Adipose tissue (tissue), 3 donors: ENCODE measurements around the gene MED15. TPM values are rescaled to one million over a fixed set of nuclear protein-coding genes. Genes with fewer than 3 reads are reported as not detected.

Experiments
- H3K27ac ChIP-seq: one replicate; pipeline ENCODE4 v1.5.1; 2013; ENCODE audit warnings: low read depth, low read length
- WGBS, 3 donors: extraction: QIAGEN DNeasy Blood & Tissue Kit; methylation state at CpG; one replicate each; pipeline ENCODE4 v1.1.7; 2013; 5-methylcytosine and 5-hydroxymethylcytosine counted together
- polyA plus RNA-seq, 3 donors: library from polyadenylated mRNA; stranded (reverse); fragments of 200-250 nt; gene quantifications; one replicate each; pipeline ENCODE4 v1.2.3, GENCODE V29; 2013
- donor health status: healthy with polysubstance abuse.
- donor health status: Bipolar disorder and iron deficiency.
- donor health status: healthy.

Gene MED15
- polyA plus RNA-seq, 3 donors = 22.7 to 44.2 (median 42.4) TPM

DNA sequence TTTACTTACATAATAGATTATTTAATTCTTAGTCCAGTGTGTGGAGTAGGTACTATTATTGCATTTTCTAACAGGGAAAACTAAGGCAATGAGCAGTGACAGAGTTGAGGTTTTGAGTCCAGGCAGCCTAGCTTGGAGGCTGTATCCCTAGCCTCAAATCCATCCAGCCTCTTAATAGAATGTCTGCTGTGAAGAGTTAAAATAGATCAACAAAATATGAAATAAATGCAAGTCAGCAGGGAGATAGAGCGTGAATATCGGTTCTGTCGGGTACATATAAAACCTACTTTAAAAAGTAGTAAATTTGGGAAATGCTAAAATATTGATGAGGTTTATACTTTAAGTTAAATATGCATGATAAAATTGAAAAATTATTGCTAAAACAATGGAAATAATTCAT is 53.3 kb downstream of the MED15 start:
- 93 to 97% (median 96%) methylated on average over 3 of the region's 3 CpGs for WGBS, 3 donors
- H3K27ac ChIP-seq = no peak overlapping the region

GRCh38 chr22:20561882-20562281 is 54.5 kb downstream of the MED15 start:
- 82 to 92% (median 84%) methylated on average over 4 of the region's 4 CpGs for whole genome bisulfite sequencing, 3 donors

GRCh38 chr22:20562607-20563465 is 55.4 kb downstream of the MED15 start:
- no peak overlapping the region for H3K27ac ChIP-seq
- 95 to 97% (median 96%) methylated on average over 14 of the region's 14 CpGs for WGBS, 3 donors

More at GRCh38 chr22:20561882-20562281, 54.5 kb downstream of the MED15 start:
- no peak overlapping the region for H3K27ac ChIP-seq

- 82 to 92% (median 89%) methylated on average over 4 of the region's 4 CpGs for WGBS, 3 donors
- H3K27ac ChIP-seq = no peak overlapping the region
Observed at GRCh38 chr22:20563466-20563906, 56.1 kb downstream of the MED15 start.

DNA sequence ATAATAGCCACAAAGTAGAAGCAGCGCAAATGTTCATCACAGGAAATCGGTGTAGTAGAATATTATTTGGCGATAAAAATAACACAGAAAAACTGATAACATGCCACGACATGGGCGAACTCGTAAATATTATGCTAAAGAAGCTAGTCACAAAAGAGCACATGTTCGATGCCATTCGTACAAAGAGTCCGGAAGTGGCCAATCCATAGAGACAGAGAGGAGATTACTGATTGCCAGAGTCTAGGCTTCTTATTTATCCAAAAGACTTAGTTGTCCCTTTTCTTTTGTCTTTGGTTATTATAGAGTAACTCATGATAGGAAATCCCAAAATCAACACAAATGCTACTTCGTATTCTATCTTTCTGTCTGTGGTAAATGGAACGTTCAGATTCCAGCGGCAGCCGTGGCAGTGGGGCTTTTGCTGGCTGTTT is 56.5 kb downstream of the MED15 start:
- no peak overlapping the region for H3K27ac ChIP-seq
- WGBS, 3 donors = 71 to 84% (median 81%) methylated on average over 13 of the region's 13 CpGs

GRCh38 chr22:20565079-20565734 is 57.8 kb downstream of the MED15 start:
- H3K27ac ChIP-seq = no peak overlapping the region
- WGBS, 3 donors = 92 to 93% (median 92%) methylated on average over 13 of the region's 13 CpGs

DNA sequence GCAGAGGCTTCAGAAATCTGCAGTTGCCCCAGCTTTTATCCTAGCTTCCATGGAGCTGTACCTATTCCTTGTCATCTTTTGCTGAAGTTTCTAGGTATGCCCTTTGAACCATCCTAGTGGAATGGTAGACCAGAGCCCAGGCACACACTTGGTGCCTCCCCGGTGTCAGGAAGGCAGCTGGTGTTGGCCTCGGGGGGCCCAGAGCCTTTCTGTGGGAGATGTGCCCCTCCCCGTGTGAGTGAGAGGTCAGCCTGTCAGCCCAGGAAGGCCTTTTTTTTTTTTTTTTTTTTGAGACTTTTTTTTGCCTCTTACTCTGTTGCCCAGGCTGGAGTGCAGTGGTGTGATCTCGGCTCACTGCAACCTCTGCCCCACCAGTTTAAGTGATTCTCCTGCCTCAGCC is 58.4 kb downstream of the MED15 start:
- WGBS, 3 donors = 79 to 96% (median 85%) methylated on average over 4 of the region's 4 CpGs
- H3K27ac ChIP-seq = no peak overlapping the region

DNA sequence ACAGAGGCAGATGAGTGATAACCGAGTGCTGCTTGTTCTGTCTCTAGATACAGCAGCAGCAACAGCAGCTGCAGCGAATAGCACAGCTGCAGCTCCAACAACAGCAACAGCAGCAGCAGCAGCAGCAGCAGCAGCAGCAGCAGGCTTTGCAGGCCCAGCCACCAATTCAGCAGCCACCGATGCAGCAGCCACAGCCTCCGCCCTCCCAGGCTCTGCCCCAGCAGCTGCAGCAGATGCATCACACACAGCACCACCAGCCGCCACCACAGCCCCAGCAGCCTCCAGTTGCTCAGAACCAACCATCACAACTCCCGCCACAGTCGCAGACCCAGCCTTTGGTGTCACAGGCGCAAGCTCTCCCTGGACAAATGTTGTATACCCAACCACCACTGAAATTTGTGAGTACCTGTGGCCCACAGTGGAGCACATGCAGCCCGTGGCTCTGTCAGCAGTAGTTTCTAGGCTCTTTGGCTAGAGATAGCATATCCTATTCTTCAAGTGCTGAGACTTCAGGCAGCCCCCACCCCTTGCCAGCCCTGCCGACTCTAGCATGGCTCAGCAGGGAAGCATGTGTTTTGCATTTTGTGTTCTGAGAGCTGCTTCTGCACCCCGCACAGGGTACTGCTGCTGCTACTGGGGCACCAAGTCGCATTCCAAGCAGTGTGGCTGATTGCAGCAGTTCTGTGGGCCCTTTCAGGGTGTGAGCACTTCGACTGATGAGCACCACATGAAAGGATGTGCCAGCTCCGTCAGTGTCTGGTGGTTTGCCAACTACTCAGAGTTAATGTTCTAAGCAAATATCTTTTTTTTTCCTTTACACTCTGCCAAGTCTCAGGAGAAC is 59.2 kb downstream of the MED15 start:
- no peak overlapping the region for H3K27ac ChIP-seq
- WGBS, 3 donors = 59 to 79% (median 71%) methylated on average over 14 of the region's 14 CpGs

- H3K27ac ChIP-seq = no peak overlapping the region
- 77 to 84% (median 82%) methylated on average over 6 of the region's 6 CpGs for WGBS, 3 donors
Observed at GRCh38 chr22:20567371-20567847, 60.0 kb downstream of the MED15 start.

- 58 to 69% (median 65%) methylated on average over 5 of the region's 5 CpGs for WGBS, 3 donors
Observed at GRCh38 chr22:20567993-20568417, 60.6 kb downstream of the MED15 start.

DNA sequence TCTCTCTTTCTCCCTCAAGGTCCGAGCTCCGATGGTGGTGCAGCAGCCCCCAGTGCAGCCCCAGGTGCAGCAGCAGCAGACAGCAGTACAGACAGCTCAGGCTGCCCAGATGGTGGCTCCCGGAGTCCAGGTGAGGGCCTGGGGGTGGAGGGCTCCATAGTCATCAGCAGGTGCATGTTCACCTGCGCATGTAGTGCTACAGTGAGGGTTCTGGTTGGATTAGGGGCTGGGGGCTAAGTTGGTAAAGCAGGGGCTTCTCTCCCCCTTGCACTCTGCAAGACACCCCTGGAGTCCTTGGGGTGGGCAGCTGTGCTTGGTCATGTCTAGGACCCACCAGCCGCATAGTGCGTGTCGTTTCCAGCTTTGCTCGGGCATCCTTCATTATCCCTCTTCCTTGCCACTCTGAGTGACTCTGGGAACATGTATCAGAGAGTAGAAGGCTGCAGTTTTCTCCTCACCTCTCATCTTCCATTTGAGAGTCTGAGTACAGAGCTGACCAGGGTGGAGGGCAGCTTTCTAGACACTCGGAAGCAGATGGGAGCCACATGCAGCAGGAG is 61.2 kb downstream of the MED15 start:
- H3K27ac ChIP-seq = peak overlapping the region; percentile 24
- 78 to 86% (median 86%) methylated on average over 9 of the region's 9 CpGs for WGBS, 3 donors

More at GRCh38 chr22:20567993-20568417, 60.6 kb downstream of the MED15 start:
- no peak overlapping the region for H3K27ac ChIP-seq

DNA sequence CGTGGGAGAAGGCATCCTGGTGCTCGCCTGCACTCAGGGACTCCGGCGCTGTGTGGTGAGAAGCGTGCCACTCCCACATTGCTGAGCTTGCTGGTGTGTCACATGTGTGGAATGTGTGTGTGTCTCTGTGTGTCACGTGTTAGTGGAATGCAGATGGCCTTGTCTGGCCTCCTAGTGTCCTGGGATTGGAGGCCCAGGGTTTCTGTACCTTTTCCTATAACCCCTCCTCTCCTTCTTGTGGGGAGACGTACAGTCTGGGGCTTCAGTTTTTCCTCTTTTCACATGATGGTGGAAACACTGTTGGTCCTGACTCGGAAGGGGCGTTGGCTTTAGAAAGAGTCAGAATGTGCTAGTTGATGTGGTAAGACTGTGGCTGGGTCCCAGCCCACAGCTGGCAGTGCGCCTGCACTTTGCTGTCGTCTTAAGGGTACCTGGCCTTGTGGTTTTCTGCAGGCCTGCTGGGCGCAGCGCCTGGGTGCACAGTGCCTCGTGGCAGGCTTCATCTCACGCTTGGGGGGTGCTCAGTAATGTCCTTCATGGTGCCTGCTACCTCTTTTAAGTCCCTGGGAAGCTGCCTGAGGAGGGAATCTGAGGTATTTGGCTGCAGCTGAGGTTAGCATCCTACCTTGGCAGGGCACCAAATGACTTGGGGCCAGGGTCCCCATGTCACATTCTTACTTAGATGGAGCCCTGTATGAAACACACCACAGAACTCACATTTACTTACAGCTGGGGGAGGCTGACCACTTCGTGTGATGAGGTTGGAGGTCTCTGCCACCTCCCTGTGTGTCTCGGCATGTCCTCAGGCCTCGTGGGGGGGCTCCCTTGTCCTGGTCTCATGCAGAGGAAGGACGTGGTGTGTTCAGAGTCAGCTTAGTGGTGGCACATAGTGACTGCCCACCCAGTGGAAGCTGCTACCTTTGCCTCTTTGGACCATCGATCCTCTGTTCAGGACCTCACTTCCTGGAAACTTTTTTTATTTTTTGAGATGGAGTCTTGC is 61.9 kb downstream of the MED15 start:
- WGBS, 3 donors = 43 to 62% (median 46%) methylated on average over 20 of the region's 20 CpGs
- H3K27ac ChIP-seq = no peak overlapping the region

GRCh38 chr22:20571078-20571503 is 63.7 kb downstream of the MED15 start:
- WGBS, 3 donors = 79 to 82% (median 81%) methylated on average over 6 of the region's 6 CpGs
- no peak overlapping the region for H3K27ac ChIP-seq

GRCh38 chr22:20571531-20572007 is 64.2 kb downstream of the MED15 start:
- no peak overlapping the region for H3K27ac ChIP-seq
- WGBS, 3 donors = 66 to 71% (median 70%) methylated on average over 4 of the region's 4 CpGs

- H3K27ac ChIP-seq = no peak overlapping the region
- 90 to 93% (median 92%) methylated on average over 11 of the region's 11 CpGs for WGBS, 3 donors
Observed at GRCh38 chr22:20572132-20572802, 64.9 kb downstream of the MED15 start.

GRCh38 chr22:20573176-20573832 is 65.9 kb downstream of the MED15 start:
- H3K27ac ChIP-seq = no peak overlapping the region
- WGBS, 3 donors = 82 to 89% (median 87%) methylated on average over 8 of the region's 8 CpGs
